ENCODE results near the gene CENPM. TPM values are rescaled to one million over a fixed set of nuclear protein-coding genes. Genes with fewer than 3 reads are reported as not detected.

Gene CENPM
- polyA plus RNA-seq, 1 of the 3 experiments (the other 2 are of a cell fraction) = 15.6 TPM

DNA sequence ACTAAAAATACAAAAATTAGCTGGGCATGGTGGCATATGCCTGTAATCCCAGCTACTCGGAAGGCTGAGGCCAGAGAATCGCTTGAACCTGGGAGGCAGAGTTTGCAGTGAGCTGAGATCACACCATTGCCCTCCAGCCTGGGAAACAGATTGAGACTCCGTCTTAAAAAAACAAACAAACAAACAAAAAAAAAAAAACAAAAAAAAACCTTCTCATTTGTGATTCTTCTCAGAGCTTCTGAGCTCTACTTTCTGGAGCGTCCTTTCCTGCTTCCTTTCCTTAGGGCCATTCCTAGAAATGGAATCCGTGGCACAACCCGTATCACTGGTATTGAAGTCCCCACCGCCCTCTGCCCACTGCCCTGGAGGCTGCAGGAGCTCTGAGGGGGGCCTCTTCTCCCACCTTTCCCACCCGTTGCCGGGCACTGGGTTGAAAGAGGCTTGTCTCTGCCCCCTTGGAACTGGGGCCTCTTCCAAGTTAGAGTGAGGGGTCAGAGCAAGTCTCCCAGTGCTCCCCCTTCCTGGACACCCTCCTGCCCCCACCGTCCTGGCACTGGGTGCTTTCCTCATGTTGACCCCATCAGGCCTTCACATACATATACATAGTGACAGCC is 30.1 kb downstream of the CENPM start:
- DNase-seq = no peak
- ChIA-PET POLR2A (no interaction called here), CTCF (no interaction called here)
- Histone ChIP-seq H2AFZ (ENCODE audit: low read depth) (no peak overlapping the region), H3K4me2 (no peak overlapping the region), H3K9me2 (no peaks in the 10 kb centered on the region), H3K79me2 (ENCODE audit: insufficient read depth) (no peaks in the 10 kb centered on the region), H3K36me3 (replicated peaks in 1 of 2; ENCODE audit: control insufficient read depth in 1 of 2, insufficient read depth in 2 of 2, low read length in 1 of 2) (no peaks in the 10 kb centered on the region), H3K4me3 (ENCODE audit: low read depth in 2 of 2, low read length in 1 of 2) (no peak overlapping the region), H3K9ac (no peak overlapping the region), H3F3A (replicated peaks; ENCODE audit: insufficient read depth) (no peaks in the 10 kb centered on the region), H3K9me3 (no peaks in the 10 kb centered on the region), H3K4me1 (ENCODE audit: control insufficient read depth in 1 of 2, insufficient read depth in 2 of 2, low read depth in 1 of 2, low read length in 1 of 2) (peaks cover 0 to 3% of the 10 kb centered on the region in 2 experiments; a peak in 2 of 4 replicates), H3K27me3 (ENCODE audit: insufficient read depth) (peaks cover 13% of the 10 kb centered on the region; the same call in 1 of the 2 replicates), H3K27ac (ENCODE audit: low read depth in 2 of 2, low read length in 1 of 2) (no peak overlapping the region), H4K20me1 (ENCODE audit: insufficient read depth) (no peaks in the 10 kb centered on the region)
- WGBS (ENCODE audit: low lambda C conversion rate) = 71% methylated on average over 8 of the region's 10 CpGs
- TF ChIP-seq FOXJ3 (CRISPR knock-in tag; IDR thresholded peaks at IDR 0.05) (no peak), RXRA (IDR thresholded peaks at IDR 0.05; ENCODE audit: borderline replicate concordance, low read depth) (no peak), TAF1 (IDR thresholded peaks at IDR 0.05; ENCODE audit: borderline replicate concordance, low read depth, low read length) (no peak), GATA2 (CRISPR knock-in tag; IDR thresholded peaks at IDR 0.05) (no peak), MXI1 (IDR thresholded peaks at IDR 0.05; ENCODE audit: low read depth, low read length) (no peak), RFX5 (IDR thresholded peaks at IDR 0.05; ENCODE audit: low read length) (no peak), RCOR1 (IDR thresholded peaks at IDR 0.05; ENCODE audit: low read length) (no peak), EZH2phosphoT487 (IDR thresholded peaks at IDR 0.05; ENCODE audit: borderline replicate concordance, low read depth) (no peak), GABPA (IDR thresholded peaks at IDR 0.05; ENCODE audit: low read depth) (no peak), NRF1 (IDR thresholded peaks at IDR 0.05; ENCODE audit: low read depth, low read length) (no peak), TEAD4 (IDR thresholded peaks at IDR 0.05; ENCODE audit: borderline replicate concordance, insufficient read depth) (no peak), YY1 (IDR thresholded peaks at IDR 0.05; ENCODE audit: low read depth) (no peak), TCF12 (IDR thresholded peaks at IDR 0.05) (no peak)
- TF ChIP-seq, protein P1, sequence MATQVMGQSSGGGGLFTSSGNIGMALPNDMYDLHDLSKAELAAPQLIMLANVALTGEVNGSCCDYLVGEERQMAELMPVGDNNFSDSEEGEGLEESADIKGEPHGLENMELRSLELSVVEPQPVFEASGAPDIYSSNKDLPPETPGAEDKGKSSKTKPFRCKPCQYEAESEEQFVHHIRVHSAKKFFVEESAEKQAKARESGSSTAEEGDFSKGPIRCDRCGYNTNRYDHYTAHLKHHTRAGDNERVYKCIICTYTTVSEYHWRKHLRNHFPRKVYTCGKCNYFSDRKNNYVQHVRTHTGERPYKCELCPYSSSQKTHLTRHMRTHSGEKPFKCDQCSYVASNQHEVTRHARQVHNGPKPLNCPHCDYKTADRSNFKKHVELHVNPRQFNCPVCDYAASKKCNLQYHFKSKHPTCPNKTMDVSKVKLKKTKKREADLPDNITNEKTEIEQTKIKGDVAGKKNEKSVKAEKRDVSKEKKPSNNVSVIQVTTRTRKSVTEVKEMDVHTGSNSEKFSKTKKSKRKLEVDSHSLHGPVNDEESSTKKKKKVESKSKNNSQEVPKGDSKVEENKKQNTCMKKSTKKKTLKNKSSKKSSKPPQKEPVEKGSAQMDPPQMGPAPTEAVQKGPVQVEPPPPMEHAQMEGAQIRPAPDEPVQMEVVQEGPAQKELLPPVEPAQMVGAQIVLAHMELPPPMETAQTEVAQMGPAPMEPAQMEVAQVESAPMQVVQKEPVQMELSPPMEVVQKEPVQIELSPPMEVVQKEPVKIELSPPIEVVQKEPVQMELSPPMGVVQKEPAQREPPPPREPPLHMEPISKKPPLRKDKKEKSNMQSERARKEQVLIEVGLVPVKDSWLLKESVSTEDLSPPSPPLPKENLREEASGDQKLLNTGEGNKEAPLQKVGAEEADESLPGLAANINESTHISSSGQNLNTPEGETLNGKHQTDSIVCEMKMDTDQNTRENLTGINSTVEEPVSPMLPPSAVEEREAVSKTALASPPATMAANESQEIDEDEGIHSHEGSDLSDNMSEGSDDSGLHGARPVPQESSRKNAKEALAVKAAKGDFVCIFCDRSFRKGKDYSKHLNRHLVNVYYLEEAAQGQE (IDR thresholded peaks at IDR 0.05; ENCODE audit: low read depth, low read length) = no peak
- TF ChIP-seq, protein P2, sequence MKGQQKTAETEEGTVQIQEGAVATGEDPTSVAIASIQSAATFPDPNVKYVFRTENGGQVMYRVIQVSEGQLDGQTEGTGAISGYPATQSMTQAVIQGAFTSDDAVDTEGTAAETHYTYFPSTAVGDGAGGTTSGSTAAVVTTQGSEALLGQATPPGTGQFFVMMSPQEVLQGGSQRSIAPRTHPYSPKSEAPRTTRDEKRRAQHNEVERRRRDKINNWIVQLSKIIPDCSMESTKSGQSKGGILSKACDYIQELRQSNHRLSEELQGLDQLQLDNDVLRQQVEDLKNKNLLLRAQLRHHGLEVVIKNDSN (IDR thresholded peaks at IDR 0.05; ENCODE audit: borderline replicate concordance, low read depth) = no peak
- TF ChIP-seq, protein P3, sequence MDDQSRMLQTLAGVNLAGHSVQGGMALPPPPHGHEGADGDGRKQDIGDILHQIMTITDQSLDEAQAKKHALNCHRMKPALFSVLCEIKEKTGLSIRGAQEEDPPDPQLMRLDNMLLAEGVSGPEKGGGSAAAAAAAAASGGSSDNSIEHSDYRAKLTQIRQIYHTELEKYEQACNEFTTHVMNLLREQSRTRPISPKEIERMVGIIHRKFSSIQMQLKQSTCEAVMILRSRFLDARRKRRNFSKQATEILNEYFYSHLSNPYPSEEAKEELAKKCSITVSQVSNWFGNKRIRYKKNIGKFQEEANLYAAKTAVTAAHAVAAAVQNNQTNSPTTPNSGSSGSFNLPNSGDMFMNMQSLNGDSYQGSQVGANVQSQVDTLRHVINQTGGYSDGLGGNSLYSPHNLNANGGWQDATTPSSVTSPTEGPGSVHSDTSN (IDR thresholded peaks at IDR 0.05) = no peak
- TF ChIP-seq, protein P4, sequence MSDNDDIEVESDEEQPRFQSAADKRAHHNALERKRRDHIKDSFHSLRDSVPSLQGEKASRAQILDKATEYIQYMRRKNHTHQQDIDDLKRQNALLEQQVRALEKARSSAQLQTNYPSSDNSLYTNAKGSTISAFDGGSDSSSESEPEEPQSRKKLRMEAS (IDR thresholded peaks at IDR 0.05; ENCODE audit: low read depth) = no peak
